WTC11 (cell line): ENCODE results near the gene SPDL1. TPM values are rescaled to one million over a fixed set of nuclear protein-coding genes. Genes with fewer than 3 reads are reported as not detected.

Experiments used
- ATAC-seq: fragments of 200-7000 bp; cut with Tn5 transposase; 2 replicates; pipeline ENCODE4 v1.10.0; 2021; ENCODE audit warnings: mild to moderate bottlenecking, moderate library complexity
- CTCF ChIA-PET: fragments of 300-600 bp; sonication (Branson Sonifier 250); formaldehyde crosslinking; loops from one replicate; lab custom pipeline; 2021; ENCODE audit warnings: antibody characterized with exemption; lab: Charles Lee
- POLR2A ChIA-PET: fragments of 350-600 bp; sonication (Branson Sonifier 250); formaldehyde crosslinking; loops from one replicate; lab custom pipeline; 2021; ENCODE audit warnings: antibody characterized with exemption; lab: Charles Lee
- DNase-seq: peaks from one replicate; pipeline ENCODE4 v3.0.0; 2021; ENCODE audit warnings: low spot score
- H3K27ac Mint-ChIP-seq: 2 replicates; pipeline ENCODE4 v1.8.0; 2021; ENCODE audit warnings: mixed read lengths
- H3K27me3 Mint-ChIP-seq: 2 replicates; pipeline ENCODE4 v1.8.0; 2021; ENCODE audit warnings: low read depth, mild to moderate bottlenecking, moderate library complexity, mixed read lengths
- H3K36me3 Mint-ChIP-seq: 2 replicates; pipeline ENCODE4 v1.8.0; 2021; ENCODE audit warnings: mixed read lengths
- H3K4me1 Mint-ChIP-seq: 2 replicates; pipeline ENCODE4 v1.8.0; 2022; ENCODE audit warnings: mixed read lengths
- H3K4me3 Mint-ChIP-seq: 2 replicates; pipeline ENCODE4 v1.8.0; 2021; ENCODE audit warnings: mild to moderate bottlenecking, moderate library complexity, mixed read lengths
- H3K9me3 Mint-ChIP-seq: 2 replicates; pipeline ENCODE4 v1.8.0; 2021; ENCODE audit warnings: mixed read lengths
- ATF2 ChIP-seq: sonication (generic); formaldehyde crosslinking; IDR thresholded peaks from 2 replicates; pipeline ENCODE4 v1.8.1; 2022; ENCODE audit warnings: low read depth, missing genetic modification reagents, borderline replicate concordance
- CBFB ChIP-seq: sonication (generic); formaldehyde crosslinking; IDR thresholded peaks from 2 replicates; pipeline ENCODE4 v1.8.1; 2022; ENCODE audit warnings: mild to moderate bottlenecking, low read depth, missing genetic modification reagents
- E2F4 ChIP-seq: sonication (generic); formaldehyde crosslinking; IDR thresholded peaks from 2 replicates; pipeline ENCODE4 v1.8.1; 2022; ENCODE audit warnings: low read depth, mild to moderate bottlenecking, moderate library complexity, missing genetic modification reagents, borderline replicate concordance
- ETV6 ChIP-seq: sonication (generic); formaldehyde crosslinking; IDR thresholded peaks from 2 replicates; pipeline ENCODE4 v1.8.1; 2022; ENCODE audit warnings: mild to moderate bottlenecking, missing genetic modification reagents
- FOXP1 ChIP-seq: sonication (generic); formaldehyde crosslinking; IDR thresholded peaks from 2 replicates; pipeline ENCODE4 v1.8.0; 2022; ENCODE audit warnings: missing genetic modification reagents, mild to moderate bottlenecking, moderate library complexity, borderline replicate concordance
- IRF1 ChIP-seq: sonication (generic); formaldehyde crosslinking; IDR thresholded peaks from 2 replicates; pipeline ENCODE4 v1.8.0; 2023; ENCODE audit warnings: missing genetic modification reagents
- IRF2 ChIP-seq: sonication (generic); formaldehyde crosslinking; IDR thresholded peaks from 2 replicates; pipeline ENCODE4 v1.8.0; 2022; ENCODE audit warnings: low read depth, missing genetic modification reagents, borderline replicate concordance
- JAZF1 ChIP-seq: fragments of 250-450 bp; sonication (Bioruptor Pico); IDR thresholded peaks from 2 replicates; pipeline ENCODE4 v1.9.0; 2021; ENCODE audit warnings: moderate library complexity, mild to moderate bottlenecking, inconsistent platforms
- NFE2L1 ChIP-seq: sonication (generic); formaldehyde crosslinking; IDR thresholded peaks from 2 replicates; pipeline ENCODE4 v1.8.1; 2023; ENCODE audit warnings: missing genetic modification reagents
- NR3C1 ChIP-seq: sonication (generic); formaldehyde crosslinking; conservative IDR thresholded peaks from 2 replicates; pipeline ENCODE4 v1.8.1; 2023; ENCODE audit warnings: low read depth, mild to moderate bottlenecking, missing genetic modification reagents
- SOX15 ChIP-seq: fragments of 250-450 bp; sonication (Bioruptor Pico); IDR thresholded peaks from 2 replicates; pipeline ENCODE4 v1.9.0; 2021; ENCODE audit warnings: mild to moderate bottlenecking
- USF2 ChIP-seq: sonication (generic); formaldehyde crosslinking; IDR thresholded peaks from 2 replicates; pipeline ENCODE4 v1.8.1; 2023; ENCODE audit warnings: mild to moderate bottlenecking, missing genetic modification reagents, moderate library complexity
- ZBTB43 ChIP-seq: sonication (generic); formaldehyde crosslinking; IDR thresholded peaks from 2 replicates; pipeline ENCODE4 v1.8.1; 2023; ENCODE audit warnings: mild to moderate bottlenecking, missing genetic modification reagents
- ZNF317 ChIP-seq: sonication (generic); formaldehyde crosslinking; IDR thresholded peaks from 2 replicates; pipeline ENCODE4 v1.8.1; 2023; ENCODE audit warnings: low read depth, mild to moderate bottlenecking, moderate library complexity, missing genetic modification reagents, borderline replicate concordance
- ZNF416 ChIP-seq: fragments of 250-450 bp; sonication (Bioruptor Pico); IDR thresholded peaks from 2 replicates; pipeline ENCODE4 v1.9.0; 2021; ENCODE audit warnings: mild to moderate bottlenecking, inconsistent platforms
- total RNA-seq: library from RNA; stranded (reverse); gene quantifications from 3 replicates; pipeline ENCODE4 v1.2.3, GENCODE V29; 2021
- TF ChIP-seq, protein P1 (sequence below): fragments of 250-450 bp; sonication (Bioruptor Pico); IDR thresholded peaks from 2 replicates; pipeline ENCODE4 v1.9.0; 2021; ENCODE audit warnings: mild to moderate bottlenecking
- TF ChIP-seq, protein P2 (sequence below): sonication (generic); formaldehyde crosslinking; IDR thresholded peaks from 2 replicates; pipeline ENCODE4 v1.8.1; 2022; ENCODE audit warnings: mild to moderate bottlenecking, moderate library complexity, missing genetic modification reagents
- TF ChIP-seq, protein P3 (sequence below): fragments of 250-450 bp; sonication (Bioruptor Pico); IDR thresholded peaks from 2 replicates; pipeline ENCODE4 v1.9.0; 2021; ENCODE audit warnings: moderate library complexity, mild to moderate bottlenecking, inconsistent platforms, borderline replicate concordance
- TF ChIP-seq, protein P4 (sequence below): fragments of 250-450 bp; sonication (Bioruptor Pico); IDR thresholded peaks from 2 replicates; pipeline ENCODE4 v1.9.0; 2021; ENCODE audit warnings: mild to moderate bottlenecking, borderline replicate concordance

SPDL1 gene
- total RNA-seq, 1 experiment from 2014 or later: 35.1 TPM

DNA sequence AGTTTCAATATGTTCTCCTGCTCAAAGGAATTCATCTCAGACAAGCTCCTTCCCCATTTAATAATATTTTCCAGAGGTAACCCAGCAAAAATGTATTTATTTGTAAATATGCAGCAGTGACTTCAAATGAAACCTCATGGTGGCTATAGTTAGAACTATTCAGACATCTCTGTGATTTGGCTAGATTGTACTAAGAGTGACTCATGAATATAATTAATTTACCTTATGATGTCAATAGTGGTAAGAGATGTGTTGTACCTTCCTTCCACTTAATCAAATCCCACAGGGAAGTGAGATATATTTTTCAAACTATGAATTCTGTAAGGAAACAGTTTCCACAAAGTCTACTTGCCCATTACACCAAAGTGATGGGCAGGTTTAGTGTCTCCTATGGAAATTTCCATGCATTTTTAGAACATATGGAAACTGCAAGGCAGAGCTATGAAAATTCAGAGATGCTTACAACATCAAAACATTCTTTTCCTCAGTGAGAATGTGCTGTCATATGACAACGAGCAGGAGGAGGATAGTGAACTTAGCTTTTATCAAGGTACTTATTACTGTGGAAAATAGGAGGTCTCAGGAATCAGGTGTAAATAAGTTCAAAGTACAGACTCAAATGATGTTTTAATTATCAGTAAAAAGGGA is 34.0 kb upstream of the SPDL1 start (continued):
- TF ChIP-seq, protein P1, sequence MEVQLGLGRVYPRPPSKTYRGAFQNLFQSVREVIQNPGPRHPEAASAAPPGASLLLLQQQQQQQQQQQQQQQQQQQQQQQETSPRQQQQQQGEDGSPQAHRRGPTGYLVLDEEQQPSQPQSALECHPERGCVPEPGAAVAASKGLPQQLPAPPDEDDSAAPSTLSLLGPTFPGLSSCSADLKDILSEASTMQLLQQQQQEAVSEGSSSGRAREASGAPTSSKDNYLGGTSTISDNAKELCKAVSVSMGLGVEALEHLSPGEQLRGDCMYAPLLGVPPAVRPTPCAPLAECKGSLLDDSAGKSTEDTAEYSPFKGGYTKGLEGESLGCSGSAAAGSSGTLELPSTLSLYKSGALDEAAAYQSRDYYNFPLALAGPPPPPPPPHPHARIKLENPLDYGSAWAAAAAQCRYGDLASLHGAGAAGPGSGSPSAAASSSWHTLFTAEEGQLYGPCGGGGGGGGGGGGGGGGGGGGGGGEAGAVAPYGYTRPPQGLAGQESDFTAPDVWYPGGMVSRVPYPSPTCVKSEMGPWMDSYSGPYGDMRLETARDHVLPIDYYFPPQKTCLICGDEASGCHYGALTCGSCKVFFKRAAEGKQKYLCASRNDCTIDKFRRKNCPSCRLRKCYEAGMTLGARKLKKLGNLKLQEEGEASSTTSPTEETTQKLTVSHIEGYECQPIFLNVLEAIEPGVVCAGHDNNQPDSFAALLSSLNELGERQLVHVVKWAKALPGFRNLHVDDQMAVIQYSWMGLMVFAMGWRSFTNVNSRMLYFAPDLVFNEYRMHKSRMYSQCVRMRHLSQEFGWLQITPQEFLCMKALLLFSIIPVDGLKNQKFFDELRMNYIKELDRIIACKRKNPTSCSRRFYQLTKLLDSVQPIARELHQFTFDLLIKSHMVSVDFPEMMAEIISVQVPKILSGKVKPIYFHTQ (CRISPR knock-in tag): no peak
- no peak for TF ChIP-seq SOX15 (CRISPR knock-in tag)
- TF ChIP-seq USF2 (CRISPR knock-in tag): no peak
- TF ChIP-seq, protein P2, sequence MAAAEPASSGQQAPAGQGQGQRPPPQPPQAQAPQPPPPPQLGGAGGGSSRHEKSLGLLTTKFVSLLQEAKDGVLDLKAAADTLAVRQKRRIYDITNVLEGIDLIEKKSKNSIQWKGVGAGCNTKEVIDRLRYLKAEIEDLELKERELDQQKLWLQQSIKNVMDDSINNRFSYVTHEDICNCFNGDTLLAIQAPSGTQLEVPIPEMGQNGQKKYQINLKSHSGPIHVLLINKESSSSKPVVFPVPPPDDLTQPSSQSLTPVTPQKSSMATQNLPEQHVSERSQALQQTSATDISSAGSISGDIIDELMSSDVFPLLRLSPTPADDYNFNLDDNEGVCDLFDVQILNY (CRISPR knock-in tag): no peak
- TF ChIP-seq CBFB: no peak
- no peak for TF ChIP-seq NFE2L1
- TF ChIP-seq E2F4 (CRISPR knock-in tag): no peak
- TF ChIP-seq ATF2 (CRISPR knock-in tag): no peak

GRCh38 chr5:169550227-169550626 is 33.3 kb upstream of the SPDL1 start:
- DNase-seq: no peak
- H3K4me1 Mint-ChIP-seq: peaks cover 10% of the 10 kb centered on the region
- no peaks in the 10 kb centered on the region for H3K27me3 Mint-ChIP-seq
- ChIA-PET CTCF (no interaction called here), POLR2A (no interaction called here)
- no peak overlapping the region for H3K27ac Mint-ChIP-seq
- no peaks in the 10 kb centered on the region; the same call in 1 of the 2 replicates for H3K9me3 Mint-ChIP-seq
- no peak overlapping the region for H3K4me3 Mint-ChIP-seq
- 0 out of 2 replicates have a peak, but pooled peaks have one; percentile 22 for ATAC-seq
- no peaks in the 10 kb centered on the region for H3K36me3 Mint-ChIP-seq
- TF ChIP-seq FOXP1 (CRISPR knock-in tag) (no peak), JAZF1 (CRISPR knock-in tag) (no peak), ZNF416 (no peak), ZBTB43 (CRISPR knock-in tag) (no peak), IRF2 (CRISPR knock-in tag) (no peak), IRF1 (CRISPR knock-in tag) (no peak), NR3C1 (CRISPR knock-in tag) (no peak), ZNF317 (CRISPR knock-in tag) (no peak), ETV6 (CRISPR knock-in tag) (no peak)
- TF ChIP-seq, protein P3, sequence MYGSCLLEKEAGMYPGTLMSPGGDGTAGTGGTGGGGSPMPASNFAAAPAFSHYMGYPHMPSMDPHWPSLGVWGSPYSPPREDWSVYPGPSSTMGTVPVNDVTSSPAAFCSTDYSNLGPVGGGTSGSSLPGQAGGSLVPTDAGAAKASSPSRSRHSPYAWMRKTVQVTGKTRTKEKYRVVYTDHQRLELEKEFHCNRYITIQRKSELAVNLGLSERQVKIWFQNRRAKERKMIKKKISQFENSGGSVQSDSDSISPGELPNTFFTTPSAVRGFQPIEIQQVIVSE (CRISPR knock-in tag): no peak
- TF ChIP-seq, protein P4, sequence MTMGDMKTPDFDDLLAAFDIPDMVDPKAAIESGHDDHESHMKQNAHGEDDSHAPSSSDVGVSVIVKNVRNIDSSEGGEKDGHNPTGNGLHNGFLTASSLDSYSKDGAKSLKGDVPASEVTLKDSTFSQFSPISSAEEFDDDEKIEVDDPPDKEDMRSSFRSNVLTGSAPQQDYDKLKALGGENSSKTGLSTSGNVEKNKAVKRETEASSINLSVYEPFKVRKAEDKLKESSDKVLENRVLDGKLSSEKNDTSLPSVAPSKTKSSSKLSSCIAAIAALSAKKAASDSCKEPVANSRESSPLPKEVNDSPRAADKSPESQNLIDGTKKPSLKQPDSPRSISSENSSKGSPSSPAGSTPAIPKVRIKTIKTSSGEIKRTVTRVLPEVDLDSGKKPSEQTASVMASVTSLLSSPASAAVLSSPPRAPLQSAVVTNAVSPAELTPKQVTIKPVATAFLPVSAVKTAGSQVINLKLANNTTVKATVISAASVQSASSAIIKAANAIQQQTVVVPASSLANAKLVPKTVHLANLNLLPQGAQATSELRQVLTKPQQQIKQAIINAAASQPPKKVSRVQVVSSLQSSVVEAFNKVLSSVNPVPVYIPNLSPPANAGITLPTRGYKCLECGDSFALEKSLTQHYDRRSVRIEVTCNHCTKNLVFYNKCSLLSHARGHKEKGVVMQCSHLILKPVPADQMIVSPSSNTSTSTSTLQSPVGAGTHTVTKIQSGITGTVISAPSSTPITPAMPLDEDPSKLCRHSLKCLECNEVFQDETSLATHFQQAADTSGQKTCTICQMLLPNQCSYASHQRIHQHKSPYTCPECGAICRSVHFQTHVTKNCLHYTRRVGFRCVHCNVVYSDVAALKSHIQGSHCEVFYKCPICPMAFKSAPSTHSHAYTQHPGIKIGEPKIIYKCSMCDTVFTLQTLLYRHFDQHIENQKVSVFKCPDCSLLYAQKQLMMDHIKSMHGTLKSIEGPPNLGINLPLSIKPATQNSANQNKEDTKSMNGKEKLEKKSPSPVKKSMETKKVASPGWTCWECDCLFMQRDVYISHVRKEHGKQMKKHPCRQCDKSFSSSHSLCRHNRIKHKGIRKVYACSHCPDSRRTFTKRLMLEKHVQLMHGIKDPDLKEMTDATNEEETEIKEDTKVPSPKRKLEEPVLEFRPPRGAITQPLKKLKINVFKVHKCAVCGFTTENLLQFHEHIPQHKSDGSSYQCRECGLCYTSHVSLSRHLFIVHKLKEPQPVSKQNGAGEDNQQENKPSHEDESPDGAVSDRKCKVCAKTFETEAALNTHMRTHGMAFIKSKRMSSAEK (CRISPR knock-in tag): no peak
- TF ChIP-seq, protein P2 (CRISPR knock-in tag): no peak
